ENCODE data around the gene TAF8. TPM values are rescaled to one million over a fixed set of nuclear protein-coding genes. Genes with fewer than 3 reads are reported as not detected.

TAF8 gene
- total RNA-seq, 1 experiment from 2014 or later = 35.5 TPM

GRCh38 chr6:42041481-42042053 lies 8.8 kb upstream of the TAF8 start:
- ChIA-PET CTCF (interaction anchor here (0.6 to 1.5 kb wide), 3 partner anchors 198 to 851 kb away, joined by 3 to 6 read pairs (median 3); no protein-coding TSS in a partner anchor), POLR2A (interaction anchor here (0.6 kb wide), 1 partner anchor 193 kb away, joined by 3 read pairs; no protein-coding TSS in a partner anchor)
- Histone ChIP-seq H3K9me3 (ENCODE audit: control insufficient read depth, insufficient read depth, low read depth, low read length) (no peaks in the 10 kb centered on the region), H3K27me3 (ENCODE audit: control insufficient read depth, insufficient read depth, low read length) (no peaks in the 10 kb centered on the region), H3K4me1 (ENCODE audit: control insufficient read depth, insufficient read depth, low read length) (peaks cover 21% of the 10 kb centered on the region), H3K36me3 (ENCODE audit: control insufficient read depth, insufficient read depth, low read length) (no peaks in the 10 kb centered on the region), H3K4me3 (ENCODE audit: low read depth in 2 of 2, low read length in 2 of 2) (no peak overlapping the region), H3K27ac (ENCODE audit: low read length) (no peak overlapping the region)
- TF ChIP-seq CTCF (IDR thresholded peaks at IDR 0.05) = no peak
- no peak for TF ChIP-seq REST (IDR thresholded peaks at IDR 0.05; ENCODE audit: insufficient read depth in 1 of 2, low read depth in 2 of 2, low read length in 1 of 2)
- no peak for TF ChIP-seq TCF7L2 (IDR thresholded peaks at IDR 0.05; ENCODE audit: low read depth, low read length)
- no peak for TF ChIP-seq SIN3A (IDR thresholded peaks at IDR 0.05; ENCODE audit: borderline replicate concordance, insufficient read depth, low read depth, low read length)
- no peak for TF ChIP-seq POLR2AphosphoS5 (IDR thresholded peaks at IDR 0.05; ENCODE audit: low read depth, low read length)
- intact Hi-C loops (cut with micrococcal nuclease; ENCODE audit: unreplicated experiment) (loop anchor here (5.0 kb wide), 1 partner anchor 259 kb away; the partner anchor contains the start of gene PRICKLE4), in situ Hi-C loops (cut with HindIII; ENCODE audit: low pct_unique_long_range_greater_than_20kb, low sequenced_read_pairs) (no loop called here)
- no peak for DNase-seq (ENCODE audit: low read depth, low spot score)
- no TSS peak for BruUV-seq (replicated peaks)
- ATAC-seq = no peak

GRCh38 chr6:42042108-42042507 lies 8.2 kb upstream of the TAF8 start:
- ATAC-seq (no peak), DNase-seq (ENCODE audit: low read depth, low spot score) (no peak)
- intact Hi-C loops (cut with micrococcal nuclease; ENCODE audit: unreplicated experiment) (loop anchor here (5.0 kb wide), 1 partner anchor 260 kb away; the partner anchor contains the start of gene PRICKLE4), in situ Hi-C loops (cut with HindIII; ENCODE audit: low pct_unique_long_range_greater_than_20kb, low sequenced_read_pairs) (no loop called here)
- Histone ChIP-seq H3K36me3 (ENCODE audit: control insufficient read depth, insufficient read depth, low read length) (no peaks in the 10 kb centered on the region), H3K9me3 (ENCODE audit: control insufficient read depth, insufficient read depth, low read depth, low read length) (no peaks in the 10 kb centered on the region), H3K4me1 (ENCODE audit: control insufficient read depth, insufficient read depth, low read length) (peaks cover 23% of the 10 kb centered on the region), H3K27ac (ENCODE audit: low read length) (no peak overlapping the region), H3K27me3 (ENCODE audit: control insufficient read depth, insufficient read depth, low read length) (no peaks in the 10 kb centered on the region), H3K4me3 (ENCODE audit: low read depth in 2 of 2, low read length in 2 of 2) (no peak overlapping the region)
- POLR2A ChIA-PET = interaction anchor here (0.6 kb wide), 1 partner anchor 194 kb away, joined by 3 read pairs; no protein-coding TSS in a partner anchor
- TF ChIP-seq CTCF (IDR thresholded peaks at IDR 0.05) (no peak), REST (IDR thresholded peaks at IDR 0.05; ENCODE audit: insufficient read depth in 1 of 2, low read depth in 2 of 2, low read length in 1 of 2) (no peak), TCF7L2 (IDR thresholded peaks at IDR 0.05; ENCODE audit: low read depth, low read length) (no peak), POLR2AphosphoS5 (IDR thresholded peaks at IDR 0.05; ENCODE audit: low read depth, low read length) (no peak), SIN3A (IDR thresholded peaks at IDR 0.05; ENCODE audit: borderline replicate concordance, insufficient read depth, low read depth, low read length) (no peak)
- CTCF ChIA-PET = interaction anchor here (0.6 to 1.5 kb wide), 3 partner anchors 199 to 851 kb away, joined by 3 to 6 read pairs (median 3); no protein-coding TSS in a partner anchor
- no TSS peak for BruUV-seq (replicated peaks)

All from Panc1 (cell line).